ENCODE data around the gene CTAGE9. TPM values are rescaled to one million over a fixed set of nuclear protein-coding genes. Genes with fewer than 3 reads are reported as not detected.

The CTAGE9 gene
- total RNA-seq, 1 experiment from 2014 or later, result not detected

GRCh38 chr6:131728296-131728939 lies 17.6 kb upstream of the CTAGE9 start:
- no peaks in the 10 kb centered on the region for H3K9me3 Mint-ChIP-seq (ENCODE audit: low read depth, unreplicated experiment)
- H3K27me3 Mint-ChIP-seq (ENCODE audit: unreplicated experiment), result peaks cover 13% of the 10 kb centered on the region
- no peak overlapping the region for H3K4me3 Mint-ChIP-seq (ENCODE audit: low read depth, unreplicated experiment)
- no TSS peak for BruUV-seq (replicated peaks)
- no peak for DNase-seq
- no peaks in the 10 kb centered on the region for H3K4me1 Mint-ChIP-seq (ENCODE audit: low read depth, unreplicated experiment)
- TF ChIP-seq CTCF (IDR thresholded peaks at IDR 0.05; ENCODE audit: unreplicated experiment), result no peak
- intact Hi-C loops (cut with micrococcal nuclease; ENCODE audit: unreplicated experiment), result no loop called here
- CTCF ChIA-PET, result no interaction called here
- H3K27ac Mint-ChIP-seq (ENCODE audit: unreplicated experiment), result no peak overlapping the region
- H3K36me3 Mint-ChIP-seq (ENCODE audit: insufficient read depth, unreplicated experiment), result no peaks in the 10 kb centered on the region

- H3K9me3 Mint-ChIP-seq (ENCODE audit: low read depth, unreplicated experiment), result no peaks in the 10 kb centered on the region
- H3K4me1 Mint-ChIP-seq (ENCODE audit: low read depth, unreplicated experiment), result no peaks in the 10 kb centered on the region
- DNase-seq, result no peak
- H3K27me3 Mint-ChIP-seq (ENCODE audit: unreplicated experiment), result peaks cover 13% of the 10 kb centered on the region
- intact Hi-C loops (cut with micrococcal nuclease; ENCODE audit: unreplicated experiment), result no loop called here
- H3K27ac Mint-ChIP-seq (ENCODE audit: unreplicated experiment), result no peak overlapping the region
- no peak overlapping the region for H3K4me3 Mint-ChIP-seq (ENCODE audit: low read depth, unreplicated experiment)
- CTCF ChIA-PET, result interaction anchor here (0.7 kb wide), 1 partner anchor 91 kb away, joined by 5 read pairs; no protein-coding TSS in a partner anchor
- H3K36me3 Mint-ChIP-seq (ENCODE audit: insufficient read depth, unreplicated experiment), result no peaks in the 10 kb centered on the region
- no TSS peak for BruUV-seq (replicated peaks)
- TF ChIP-seq CTCF (IDR thresholded peaks at IDR 0.05; ENCODE audit: unreplicated experiment), result no peak
These were observed 17.1 kb upstream of the CTAGE9 start for GRCh38 chr6:131727868-131728267.

DNA sequence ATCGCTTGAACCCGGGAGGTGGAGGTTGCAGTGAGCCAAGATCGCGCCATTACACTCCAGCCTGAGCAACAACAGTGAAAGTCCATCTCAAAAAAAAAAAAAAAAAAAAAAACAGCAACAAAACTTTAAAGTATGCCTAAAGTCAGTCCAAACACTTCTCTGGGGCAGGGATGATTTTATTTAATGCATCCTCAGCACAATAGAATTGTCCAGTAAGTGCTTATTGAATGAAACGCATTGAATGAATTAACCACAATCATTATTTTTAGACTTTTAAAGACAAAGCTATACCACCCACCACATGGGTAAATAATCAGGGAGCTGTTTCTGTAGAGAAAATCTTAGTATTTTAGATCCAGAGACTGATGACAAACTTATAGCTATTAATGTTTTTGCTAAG lies 16.6 kb upstream of the CTAGE9 start:
- H3K9me3 Mint-ChIP-seq (ENCODE audit: low read depth, unreplicated experiment), result no peaks in the 10 kb centered on the region
- no peak overlapping the region for H3K27ac Mint-ChIP-seq (ENCODE audit: unreplicated experiment)
- CTCF ChIA-PET, result interaction anchor here (0.7 kb wide), 1 partner anchor 91 kb away, joined by 5 read pairs; no protein-coding TSS in a partner anchor
- H3K27me3 Mint-ChIP-seq (ENCODE audit: unreplicated experiment), result peaks cover 13% of the 10 kb centered on the region
- H3K36me3 Mint-ChIP-seq (ENCODE audit: insufficient read depth, unreplicated experiment), result no peaks in the 10 kb centered on the region
- no peaks in the 10 kb centered on the region for H3K4me1 Mint-ChIP-seq (ENCODE audit: low read depth, unreplicated experiment)
- H3K4me3 Mint-ChIP-seq (ENCODE audit: low read depth, unreplicated experiment), result no peak overlapping the region
- no peak for TF ChIP-seq CTCF (IDR thresholded peaks at IDR 0.05; ENCODE audit: unreplicated experiment)
- intact Hi-C loops (cut with micrococcal nuclease; ENCODE audit: unreplicated experiment), result no loop called here
- no peak for DNase-seq
- BruUV-seq (replicated peaks), result no TSS peak

- H3K4me1 Mint-ChIP-seq (ENCODE audit: low read depth, unreplicated experiment), result no peaks in the 10 kb centered on the region
- H3K4me3 Mint-ChIP-seq (ENCODE audit: low read depth, unreplicated experiment), result no peak overlapping the region
- no peak for TF ChIP-seq CTCF (IDR thresholded peaks at IDR 0.05; ENCODE audit: unreplicated experiment)
- CTCF ChIA-PET, result interaction anchor here (0.7 kb wide), 1 partner anchor 28 kb away, joined by 3 read pairs; no protein-coding TSS in a partner anchor
- no peaks in the 10 kb centered on the region for H3K9me3 Mint-ChIP-seq (ENCODE audit: low read depth, unreplicated experiment)
- intact Hi-C loops (cut with micrococcal nuclease; ENCODE audit: unreplicated experiment), result no loop called here
- H3K27me3 Mint-ChIP-seq (ENCODE audit: unreplicated experiment), result no peaks in the 10 kb centered on the region
- no TSS peak for BruUV-seq (replicated peaks)
- DNase-seq, result no peak
- no peaks in the 10 kb centered on the region for H3K36me3 Mint-ChIP-seq (ENCODE audit: insufficient read depth, unreplicated experiment)
- no peak overlapping the region for H3K27ac Mint-ChIP-seq (ENCODE audit: unreplicated experiment)
These were observed 13.3 kb upstream of the CTAGE9 start for GRCh38 chr6:131724114-131724513.

All from Calu3 (cell line).